HG03196 (cell line): ENCODE measurements around the gene C12orf76.
"Not testable (repeated sequence)": the region's sequence is repeated elsewhere in the genome, so short reads cannot be mapped to it uniquely, and the experiment has no call there.

Source experiments
- ATAC-seq: cut with Tn5 transposase; IDR thresholded peaks from one replicate; pipeline ENCODE4 v1.9.1; 2021; ENCODE audit not compliant: unreplicated experiment

Gene C12orf76

DNA sequence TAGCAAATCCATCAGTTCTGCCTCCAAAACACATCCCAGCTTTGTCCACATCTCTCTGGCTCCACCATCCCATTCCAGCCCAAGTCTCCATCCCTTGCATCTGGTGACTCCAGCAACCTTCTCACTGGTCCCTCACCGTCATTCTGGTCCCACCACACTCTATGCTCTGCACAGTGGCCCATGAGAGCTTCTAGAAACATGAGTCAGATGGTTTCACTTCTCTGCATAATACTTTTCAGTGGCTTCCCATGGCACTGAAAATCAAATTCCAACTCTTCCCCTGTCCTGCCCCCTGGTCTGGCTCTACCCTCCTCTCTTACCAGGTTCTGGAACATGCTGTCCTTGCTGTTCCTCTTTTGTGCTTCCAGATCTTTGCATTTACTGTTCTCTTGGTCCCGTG is 17.2 kb upstream of the C12orf76 start:
- ATAC-seq, result no peak

DNA sequence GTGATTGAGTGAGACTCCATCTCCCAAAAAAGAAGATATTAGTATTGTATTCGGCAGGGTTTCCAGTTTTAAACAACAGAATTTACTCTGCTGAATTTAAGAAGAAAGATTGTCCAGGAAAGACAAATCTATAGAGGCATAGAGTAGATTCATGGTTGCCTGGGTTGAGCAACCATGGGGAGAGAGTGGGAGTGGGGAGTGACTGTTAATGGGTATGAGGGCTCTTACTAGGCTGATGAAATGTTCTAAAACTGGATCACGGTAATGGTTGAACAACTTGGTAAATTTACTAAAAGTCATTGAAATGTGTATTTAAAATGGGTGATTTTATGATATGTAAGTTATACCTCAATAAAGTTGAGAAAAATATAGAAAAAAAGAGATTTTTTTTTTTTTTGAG is 13.9 kb upstream of the C12orf76 start:
- no peak for ATAC-seq

DNA sequence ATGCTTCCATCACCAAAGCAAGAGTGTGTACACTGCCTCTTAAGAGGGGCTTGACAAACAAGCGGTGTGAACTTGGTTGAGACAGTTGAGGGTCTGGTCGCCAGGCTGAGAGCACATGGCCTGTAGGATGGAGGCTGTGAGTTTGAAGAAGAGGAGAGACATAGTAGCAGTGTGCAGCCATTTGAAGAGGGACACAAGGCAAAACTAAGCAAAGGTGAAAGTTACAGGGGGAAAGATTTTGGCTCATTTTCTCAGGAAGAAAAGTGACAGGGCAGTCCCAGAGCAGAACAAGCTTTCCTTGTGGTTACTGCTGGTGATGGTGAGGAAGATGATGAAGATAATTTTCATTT is 11.3 kb upstream of the C12orf76 start:
- ATAC-seq, result no peak

DNA sequence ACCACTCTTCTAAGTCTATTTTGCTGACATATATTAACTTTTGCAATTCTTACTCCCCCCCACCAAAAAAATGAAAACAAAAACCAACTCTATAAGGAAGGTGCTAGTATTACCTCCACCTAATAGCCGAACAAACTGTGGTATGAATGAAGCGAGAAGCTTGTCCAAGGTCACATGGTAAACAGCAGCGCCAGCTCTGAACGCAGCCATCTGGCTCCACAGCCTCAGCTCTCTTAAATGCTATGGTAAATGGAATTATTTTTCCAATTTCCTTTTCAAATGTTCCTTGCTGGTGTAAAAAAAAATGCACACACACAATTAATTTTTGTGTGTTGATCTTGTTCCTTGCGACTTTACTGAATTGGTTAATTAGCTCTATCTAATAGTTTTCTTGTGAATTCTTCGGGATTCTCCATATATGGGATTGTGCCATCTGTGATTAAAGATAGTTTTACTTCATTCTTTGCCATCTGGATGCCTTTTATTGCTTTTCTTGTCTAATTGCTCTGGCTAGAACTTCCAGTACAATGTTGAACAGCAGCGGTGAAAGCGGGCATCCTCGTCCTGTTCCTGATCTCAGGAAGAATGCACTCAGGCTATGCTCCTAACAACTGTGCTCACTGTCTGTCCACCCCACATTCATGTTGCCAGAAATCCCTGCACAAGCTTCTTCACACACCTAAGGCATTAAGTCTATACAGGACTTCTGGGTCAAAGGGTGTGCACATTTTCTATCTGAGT is 10.7 kb upstream of the C12orf76 start:
- ATAC-seq, result no peak

DNA sequence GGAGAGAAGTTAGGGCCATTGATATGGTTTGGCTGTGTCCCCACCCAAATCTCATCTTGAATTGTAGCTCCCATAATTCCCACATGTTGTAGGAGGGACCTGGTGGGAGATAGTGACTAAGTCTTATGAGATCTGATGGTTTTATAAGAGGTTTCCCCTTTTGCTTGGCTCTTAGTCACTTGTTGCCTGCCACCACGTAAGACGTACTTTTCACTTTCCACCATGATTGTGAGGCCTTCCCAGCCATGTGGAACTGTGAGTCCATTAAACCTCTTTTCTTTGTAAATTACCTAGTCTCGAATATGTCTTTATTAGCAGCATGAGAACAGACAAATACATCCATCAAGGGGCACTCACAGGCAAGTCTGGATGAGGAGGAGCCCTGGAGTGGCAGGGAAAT is 8.3 kb upstream of the C12orf76 start:
- not testable (repeated sequence) for ATAC-seq

DNA sequence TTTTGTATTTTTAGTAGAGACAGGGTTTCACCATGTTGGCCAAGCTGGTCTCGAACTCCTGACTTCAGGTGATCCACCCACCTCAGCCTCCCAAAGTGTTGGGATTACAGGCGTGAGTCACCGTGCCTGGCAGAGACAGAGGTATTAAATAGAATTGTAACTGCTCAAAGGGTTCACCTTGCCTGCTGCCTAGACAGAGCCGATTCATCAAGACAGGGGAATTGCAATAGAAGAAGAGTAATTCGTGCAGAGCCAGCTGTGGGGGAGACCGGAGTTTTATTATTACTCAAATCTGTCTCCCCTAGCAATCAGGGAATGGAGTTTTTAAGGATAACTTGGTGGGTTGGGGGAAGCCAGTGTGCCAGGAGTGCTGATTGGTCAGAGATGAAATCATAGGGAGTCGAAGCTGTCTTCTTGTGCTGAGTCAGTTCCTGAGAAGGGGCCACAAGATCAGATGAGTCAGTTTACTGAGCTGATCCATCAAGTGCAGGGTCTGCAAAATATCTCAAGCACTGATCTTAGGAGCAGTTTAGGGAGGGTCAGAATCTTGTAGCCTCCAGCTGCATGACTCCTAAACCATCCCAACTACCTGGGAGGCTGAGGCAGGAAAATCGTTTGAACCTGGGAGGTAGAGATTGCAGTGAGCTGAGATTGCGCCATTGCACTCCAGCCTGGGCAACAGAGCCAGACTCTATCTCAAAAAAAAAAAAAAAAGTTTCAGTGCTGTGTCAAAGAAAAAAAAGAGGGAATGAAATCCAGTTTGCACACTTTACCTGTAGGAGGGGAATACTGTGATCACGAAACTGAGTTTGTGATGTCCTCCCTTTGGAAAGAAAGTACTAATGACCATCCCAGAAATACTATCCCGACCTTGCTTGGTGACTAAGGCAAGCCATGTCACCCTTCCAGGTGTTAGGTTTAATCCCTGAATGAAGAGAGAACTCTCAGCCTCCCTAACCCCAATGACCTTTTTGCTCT is 7.3 kb upstream of the C12orf76 start:
- ATAC-seq, result not testable (repeated sequence)

DNA sequence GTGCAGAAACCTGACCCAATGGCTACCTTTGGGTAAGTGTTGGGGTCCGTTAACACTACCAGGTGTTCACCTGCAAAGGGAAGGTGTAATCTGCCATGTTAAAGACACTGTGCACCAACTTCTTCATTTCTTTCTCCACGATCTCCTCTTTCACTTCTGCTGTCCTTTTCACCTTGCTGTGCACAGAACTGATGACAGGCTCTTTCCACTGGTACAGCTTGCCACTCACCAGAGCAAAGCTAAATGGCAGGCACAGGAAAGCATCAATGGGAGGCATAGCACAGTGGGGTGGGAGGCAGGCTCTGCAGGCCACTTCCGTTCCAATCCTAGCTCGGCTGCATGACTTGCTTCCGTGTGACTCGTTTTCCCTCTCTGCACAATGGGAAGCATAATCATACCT is 2.6 kb upstream of the C12orf76 start:
- ATAC-seq, result no peak

DNA sequence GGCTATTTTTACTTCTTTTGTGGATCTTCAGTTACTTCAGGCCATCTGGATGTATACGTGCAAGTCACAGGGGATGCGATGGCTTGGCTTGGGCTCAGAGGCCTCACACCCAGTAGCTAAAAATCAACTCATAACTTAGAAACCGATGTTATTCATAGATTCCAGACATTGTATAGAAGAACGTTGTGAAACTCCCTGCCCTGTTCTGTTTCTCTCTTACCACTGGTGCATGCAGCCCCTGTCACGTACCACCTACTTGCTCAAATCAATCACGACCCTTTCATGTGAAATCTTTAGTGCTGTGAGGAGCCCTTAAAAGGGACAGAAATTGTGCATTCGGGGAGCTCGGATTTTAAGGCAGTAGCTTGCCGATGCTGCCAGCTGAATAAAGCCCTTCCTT is 1.3 kb upstream of the C12orf76 start:
- ATAC-seq, result not testable (repeated sequence)

DNA sequence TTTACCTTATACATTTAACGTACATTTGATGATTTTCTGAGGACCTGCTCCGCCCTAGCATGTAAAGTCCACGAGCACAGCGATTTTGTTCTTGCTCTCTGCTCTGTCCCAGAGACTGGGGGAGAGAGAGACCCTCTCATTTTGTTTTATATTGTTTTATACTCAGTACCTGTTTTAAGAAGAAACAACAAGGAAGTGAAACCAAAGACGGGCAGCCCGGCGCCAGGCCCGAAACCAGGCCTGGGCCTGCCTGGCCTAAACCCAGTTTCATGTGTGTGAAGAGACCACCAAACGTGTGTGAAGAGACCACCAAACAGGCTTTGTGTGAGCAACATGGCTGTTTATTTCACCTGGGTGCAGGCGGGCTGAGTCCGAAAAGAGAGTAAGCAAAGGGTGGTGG is 712 bp upstream of the C12orf76 start:
- not testable (repeated sequence) for ATAC-seq

DNA sequence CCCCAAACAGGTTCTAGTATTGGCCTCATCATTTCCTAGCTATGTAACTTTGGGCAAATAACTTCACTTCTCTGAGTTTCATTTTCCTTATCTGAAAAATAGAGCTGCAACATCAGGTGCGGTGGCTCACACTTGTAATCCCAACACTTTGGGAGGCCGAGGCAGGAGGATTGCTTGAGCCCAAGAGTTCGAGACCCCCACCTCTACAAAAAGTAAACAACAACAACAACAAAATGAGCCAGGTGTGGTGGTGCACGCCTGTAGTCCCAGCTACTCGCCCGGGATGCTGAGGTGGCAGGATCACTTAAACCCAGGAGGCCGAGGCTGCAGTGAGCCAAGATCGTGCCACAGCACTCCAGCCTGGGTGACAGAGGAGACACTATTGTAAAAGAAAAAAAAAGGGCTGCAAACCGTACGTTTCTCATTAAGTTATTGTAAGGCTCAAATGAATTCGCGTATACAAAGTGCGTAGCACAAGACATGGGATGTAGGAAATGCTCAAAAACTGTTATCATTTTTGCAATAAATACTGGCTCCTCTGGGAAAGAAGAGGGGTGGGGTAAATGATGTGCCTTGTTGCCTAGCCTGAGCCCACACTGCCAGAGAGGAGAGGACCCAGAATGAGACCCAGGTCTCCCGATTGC is 903 bp downstream of the C12orf76 start:
- ATAC-seq, result no peak

DNA sequence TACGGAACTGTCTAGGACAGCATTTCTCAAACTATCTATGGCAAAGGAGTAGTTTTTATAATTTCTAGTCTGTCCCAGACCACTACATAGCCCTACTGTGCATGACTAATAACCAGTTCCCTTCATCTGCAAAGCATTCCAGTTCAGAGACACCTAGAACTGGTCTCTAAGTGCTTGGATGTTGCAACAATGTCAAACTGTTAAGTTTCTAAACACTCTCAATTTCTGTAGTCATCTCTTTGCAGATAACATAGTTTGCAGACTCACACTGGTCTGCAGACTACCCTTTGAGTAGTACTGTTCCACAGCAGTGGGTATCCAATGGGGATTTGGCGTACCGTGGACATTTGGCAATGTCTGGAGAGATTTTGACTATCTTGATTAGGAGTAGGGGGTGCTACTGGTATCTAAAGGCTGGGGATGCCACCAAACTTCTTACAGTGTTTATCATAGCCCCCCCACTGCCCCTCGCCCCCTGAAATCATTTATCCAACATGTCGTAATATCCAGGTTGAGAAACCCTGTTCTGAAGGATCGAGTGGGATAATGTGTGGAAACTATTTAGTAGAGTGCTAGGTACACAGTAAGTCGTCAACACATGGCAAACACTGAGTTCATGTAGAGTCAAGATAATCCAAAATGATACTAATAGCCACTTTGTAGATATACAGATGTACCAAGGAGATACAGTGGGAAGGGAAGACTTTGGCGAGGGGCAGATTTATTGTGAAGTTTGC is 1.7 kb downstream of the C12orf76 start:
- no peak for ATAC-seq

DNA sequence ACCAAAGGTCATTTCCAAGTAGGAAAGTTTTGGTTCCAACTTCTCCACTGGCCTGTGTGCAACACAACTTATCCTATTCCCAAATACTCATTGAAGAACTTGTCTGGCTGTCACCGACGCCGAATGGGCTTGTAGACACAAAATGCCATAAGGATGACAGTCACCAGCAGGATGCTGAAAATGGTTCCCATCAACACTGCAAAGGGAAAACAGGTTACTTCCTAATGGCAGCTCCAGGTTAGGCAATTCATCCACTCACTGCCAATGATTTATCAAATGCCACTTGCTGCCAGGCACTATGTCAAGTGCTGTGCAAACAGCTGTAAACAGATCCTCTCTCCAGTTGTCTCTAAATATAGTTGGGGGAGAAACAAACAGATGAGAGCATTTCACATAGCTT is 6.1 kb downstream of the C12orf76 start:
- no peak for ATAC-seq

DNA sequence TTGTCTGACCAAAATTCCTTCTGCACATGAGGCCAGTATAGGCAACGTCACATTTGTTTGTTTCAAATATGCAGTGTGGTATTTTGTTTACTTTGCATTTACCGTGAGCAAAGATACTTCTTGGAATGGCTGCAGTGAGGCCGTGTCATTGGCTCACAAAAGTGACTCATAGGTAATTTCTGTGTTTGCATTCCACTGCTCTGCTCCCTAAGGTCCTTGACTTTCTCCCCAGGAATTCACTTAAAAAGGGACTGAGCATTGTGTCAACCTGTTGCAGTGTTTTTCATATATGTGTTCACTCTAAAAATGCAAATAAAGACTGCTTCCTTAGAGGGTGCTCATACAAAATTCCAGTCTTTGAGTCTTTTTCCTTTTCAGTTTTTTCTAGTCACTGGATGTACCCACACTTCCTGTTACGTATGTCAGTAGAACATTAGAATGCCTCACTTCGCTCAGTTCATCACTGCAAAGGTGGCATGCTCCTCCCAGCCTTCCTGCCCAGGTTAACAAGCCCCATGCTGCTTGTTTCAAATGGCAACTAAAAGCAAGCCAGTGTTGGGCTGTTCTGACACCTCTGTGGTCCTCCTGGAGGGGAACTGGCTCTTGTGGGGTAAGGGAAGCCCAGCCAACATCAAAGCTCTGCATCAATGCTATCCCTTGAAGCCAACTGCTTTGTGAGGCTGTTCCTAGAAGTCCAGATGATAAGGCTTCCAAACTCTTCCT is 9.1 kb downstream of the C12orf76 start:
- no peak for ATAC-seq

DNA sequence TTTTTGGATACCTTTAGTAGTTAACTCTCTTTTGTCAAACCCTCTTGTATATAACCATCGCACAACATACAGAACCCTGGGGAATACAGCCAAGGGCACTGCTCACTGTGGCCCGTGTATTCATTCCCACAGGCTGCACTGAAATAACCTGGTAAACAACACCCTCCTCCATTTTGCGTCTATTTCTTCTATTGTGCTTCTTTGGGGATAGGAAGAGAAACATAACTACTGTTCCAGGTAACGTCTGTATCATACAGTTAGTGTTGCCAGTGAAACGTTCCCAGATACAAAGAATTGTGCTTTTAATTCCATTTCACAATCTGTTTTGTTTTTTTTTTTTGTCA is 9.6 kb downstream of the C12orf76 start:
- ATAC-seq, result no peak

DNA sequence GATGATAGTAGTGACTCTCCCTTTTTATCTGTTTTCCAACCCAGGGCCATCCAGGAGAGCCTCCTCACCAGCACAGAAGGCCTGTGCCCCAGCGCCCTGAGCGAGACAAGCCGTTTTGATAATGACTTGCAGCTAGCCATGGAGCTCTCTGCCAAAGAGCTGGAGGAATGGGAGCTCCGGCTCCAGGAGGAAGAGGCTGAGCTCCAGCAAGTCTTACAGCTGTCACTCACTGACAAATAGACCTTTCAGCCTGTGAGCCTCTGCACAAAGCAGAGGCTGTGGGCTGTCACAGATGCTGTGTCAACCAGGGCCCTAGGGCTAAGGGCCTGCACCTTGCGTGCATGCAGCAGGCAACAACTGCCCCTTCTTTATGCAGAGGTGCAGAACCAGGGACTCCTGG is 11.0 kb downstream of the C12orf76 start:
- no peak for ATAC-seq

DNA sequence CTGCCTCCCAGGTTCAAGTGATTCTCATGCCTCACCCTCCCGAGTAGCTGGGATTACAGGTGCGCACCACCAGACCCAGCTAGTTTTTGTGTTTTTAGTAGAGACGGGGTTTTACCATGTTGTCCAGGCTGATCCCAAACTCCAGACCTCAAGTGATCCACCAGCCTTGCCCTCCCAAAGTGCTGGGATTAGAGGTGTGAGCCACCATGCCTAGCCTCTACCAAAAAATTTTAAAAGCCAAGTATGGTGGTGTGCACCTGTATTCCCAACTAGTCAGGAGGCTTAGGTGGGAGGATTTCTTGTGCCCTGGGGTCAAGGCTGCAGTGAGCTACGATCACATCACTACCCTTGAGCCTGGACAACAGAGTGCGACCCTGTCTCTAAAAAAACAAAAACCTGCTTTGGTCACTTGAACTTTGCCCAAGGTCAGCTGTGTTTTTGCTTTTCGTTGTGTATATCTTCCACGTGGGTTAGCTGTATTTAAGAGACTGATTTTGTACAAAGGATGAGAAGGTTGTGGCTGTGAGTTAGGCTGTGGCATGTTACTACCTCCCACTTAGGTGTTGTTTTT is 12.7 kb downstream of the C12orf76 start:
- ATAC-seq, result no peak

DNA sequence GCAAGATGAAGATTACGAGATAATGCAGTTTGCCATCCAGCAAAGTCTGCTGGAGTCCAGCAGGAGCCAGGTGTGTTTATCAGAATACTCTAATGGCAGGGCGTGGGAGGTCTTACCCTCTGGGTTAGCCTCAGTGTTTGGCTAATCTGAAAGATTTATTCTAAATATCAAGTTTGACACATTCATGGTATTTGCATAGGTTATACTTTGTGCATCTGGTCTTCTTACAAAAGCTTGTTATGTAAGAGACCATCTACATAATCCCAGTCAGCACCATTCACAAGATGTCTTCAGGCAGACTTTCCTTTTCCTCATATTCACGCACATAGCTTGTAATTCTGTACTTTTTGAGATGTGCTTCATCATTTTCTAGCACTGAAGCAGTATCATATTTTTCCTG is 14.4 kb downstream of the C12orf76 start:
- no peak for ATAC-seq

DNA sequence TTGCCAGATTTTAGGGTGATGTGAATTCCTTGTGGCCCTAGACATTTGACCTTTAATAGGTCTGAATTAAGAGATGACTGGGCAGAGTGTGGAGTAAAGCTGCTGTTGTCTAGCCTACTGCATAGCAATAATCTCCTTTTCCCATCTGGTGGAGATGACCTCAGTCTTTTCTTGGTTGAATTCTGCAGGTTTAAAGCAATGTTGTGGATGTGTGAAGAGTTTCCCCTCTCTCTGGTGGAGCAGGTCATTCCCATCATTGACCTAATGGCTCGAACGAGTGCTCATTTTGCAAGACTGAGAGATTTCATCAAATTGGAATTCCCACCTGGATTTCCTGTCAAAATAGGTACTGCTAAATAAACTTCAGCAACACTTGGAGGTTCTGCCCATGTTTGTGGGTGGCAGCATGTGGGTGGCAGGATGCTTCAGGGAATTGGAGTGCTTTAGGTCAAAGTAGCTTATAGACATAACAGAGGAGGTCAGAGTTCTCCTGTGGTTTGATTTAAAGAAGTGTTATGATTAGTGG is 19.0 kb downstream of the C12orf76 start:
- ATAC-seq, result no peak

DNA sequence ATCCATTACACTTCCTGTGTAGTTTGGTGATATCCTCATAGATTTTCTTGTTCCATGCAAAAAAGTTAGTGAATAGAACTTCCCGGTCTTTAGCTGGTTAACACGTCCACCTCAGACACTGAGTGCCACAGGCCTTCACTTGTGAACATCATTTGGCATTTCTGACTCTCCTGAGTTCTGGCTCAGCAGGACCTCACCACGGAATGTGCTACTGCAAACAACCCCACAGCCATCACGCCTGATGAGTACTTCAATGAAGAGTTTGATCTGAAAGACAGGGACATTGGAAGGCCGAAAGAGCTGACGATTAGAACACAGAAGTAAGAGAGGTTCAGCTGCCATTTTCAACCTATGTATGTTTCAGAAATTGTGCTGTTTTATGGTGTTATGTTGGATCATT is 20.0 kb downstream of the C12orf76 start:
- no peak for ATAC-seq

DNA sequence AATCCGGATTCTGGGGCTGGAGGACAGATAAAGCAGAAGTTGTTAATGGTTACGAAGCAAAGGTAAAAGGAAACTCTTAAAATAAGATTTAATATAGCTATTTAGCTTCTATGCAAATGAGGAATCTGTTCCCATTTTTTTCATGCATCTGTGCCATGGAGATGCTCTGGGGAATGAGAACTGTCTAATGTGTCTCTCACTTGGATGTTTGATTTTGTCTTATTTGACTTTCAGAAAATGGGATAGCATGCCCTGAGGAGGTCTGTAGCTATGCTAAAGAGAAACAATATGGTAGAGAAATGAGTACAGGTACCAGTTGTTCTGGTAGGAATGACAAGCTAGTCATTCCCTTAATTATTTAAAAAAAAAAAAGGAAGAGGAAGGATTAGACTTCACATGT is 24.3 kb downstream of the C12orf76 start:
- no peak for ATAC-seq
